HEK293T (cell line): Measurements from ENCODE around the gene HMGXB3.

Source experiments
- BHLHE40 ChIP-seq: fragments of 450-650 bp; IDR thresholded peaks from 2 replicates; pipeline ENCODE4 v1.6.1; 2016; ENCODE audit warnings: mild to moderate bottlenecking, moderate library complexity, borderline replicate concordance
- FOXA1 ChIP-seq: fragments of 450-650 bp; IDR thresholded peaks from 2 replicates; pipeline ENCODE4 v1.6.1; 2016; ENCODE audit warnings: mild to moderate bottlenecking
- FOXK2 ChIP-seq: fragments of 450-650 bp; IDR thresholded peaks from 2 replicates; pipeline ENCODE4 v1.6.1; 2016; ENCODE audit warnings: mild to moderate bottlenecking
- FOXM1 ChIP-seq: fragments of 450-650 bp; IDR thresholded peaks from 2 replicates; pipeline ENCODE4 v1.6.1; 2017; ENCODE audit warnings: mild to moderate bottlenecking, borderline replicate concordance
- HDGF ChIP-seq: fragments of 450-650 bp; IDR thresholded peaks from 2 replicates; pipeline ENCODE4 v1.6.1; 2017; ENCODE audit warnings: antibody characterized with exemption, borderline replicate concordance
- LEF1 ChIP-seq: fragments of 450-650 bp; IDR thresholded peaks from 2 replicates; pipeline ENCODE4 v1.6.1; 2017; ENCODE audit warnings: mild to moderate bottlenecking, borderline replicate concordance
- SP1 ChIP-seq: fragments of 450-650 bp; IDR thresholded peaks from 2 replicates; pipeline ENCODE4 v1.6.1; 2017
- TARDBP ChIP-seq: fragments of 450-650 bp; IDR thresholded peaks from 2 replicates; pipeline ENCODE4 v1.6.1; 2016

- TF ChIP-seq BHLHE40 (no peak), FOXA1 (no peak), FOXM1 (no peak), HDGF (no peak), TARDBP (no peak), FOXK2 (no peak), LEF1 (no peak), SP1 (no peak)
Observed at GRCh38 chr5:150073677-150074076, 73.1 kb downstream of the HMGXB3 start.
